NCI-H2107 (cell line): Measurements from ENCODE around the gene EHD4.

Experiments used
- DNase-seq: peaks from one replicate; lab custom pipeline; 2025; lab: John Stamatoyannopoulos, UW

The EHD4 gene

DNA sequence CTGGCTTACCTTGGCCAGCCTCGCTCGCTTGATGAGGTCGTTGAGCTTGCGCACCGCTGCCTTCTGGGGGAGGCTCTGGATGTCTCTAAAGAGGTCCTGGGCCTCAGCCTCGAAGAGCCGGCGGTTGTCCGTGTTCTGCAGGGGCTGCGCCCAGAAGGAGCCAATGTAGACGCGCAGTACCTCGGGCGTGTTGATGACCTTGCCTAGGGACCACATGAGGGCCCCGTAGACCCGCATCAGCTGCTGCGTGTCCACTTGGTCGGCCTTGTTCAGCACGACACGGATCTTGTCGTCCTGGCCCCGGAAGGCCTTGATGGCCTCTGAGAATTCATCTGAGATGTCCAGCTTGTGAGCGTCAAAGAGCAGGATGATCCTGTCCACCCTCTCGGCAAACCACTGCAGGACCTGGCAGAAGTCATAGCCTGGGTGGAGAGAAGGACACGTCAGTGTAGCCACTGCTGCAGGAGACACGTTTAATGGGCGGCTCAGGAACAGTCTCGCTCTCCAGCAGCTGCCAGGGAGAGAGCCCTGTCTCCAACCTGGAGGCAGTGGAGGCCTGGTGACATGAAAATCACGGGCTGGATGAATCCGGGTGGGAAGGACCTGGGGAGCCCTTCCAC, 53.0 kb downstream of the EHD4 start:
- no peak for DNase-seq

DNA sequence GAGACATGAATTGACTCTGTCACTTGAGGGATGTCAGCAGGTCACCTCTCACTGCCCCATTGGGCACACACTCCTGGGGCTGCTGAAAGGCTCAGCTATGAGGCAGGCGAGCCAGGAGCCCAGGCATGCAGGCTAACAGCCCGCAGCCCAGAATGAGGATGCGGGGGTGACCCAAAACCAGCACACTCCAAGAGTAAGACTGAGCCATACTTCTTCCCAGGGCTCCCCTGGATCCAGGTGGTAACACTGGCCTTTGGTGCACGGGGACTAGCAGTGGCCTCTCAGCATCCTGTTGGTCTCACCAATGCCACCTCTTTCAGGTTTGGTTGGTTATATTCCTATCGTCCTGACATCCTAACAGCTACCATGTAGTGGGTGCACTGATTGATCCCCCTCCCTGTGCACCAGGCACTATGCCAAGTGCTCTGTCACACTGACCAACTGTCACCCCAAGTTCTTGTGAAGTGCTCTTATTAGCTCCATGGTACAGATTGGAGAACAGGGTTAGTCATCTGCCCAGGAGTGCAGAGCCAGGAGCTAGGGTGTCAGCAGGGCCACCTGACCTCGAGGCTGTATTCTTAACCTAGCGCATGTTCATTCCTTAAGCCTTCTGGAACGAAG, 53.7 kb downstream of the EHD4 start:
- DNase-seq = no peak

DNA sequence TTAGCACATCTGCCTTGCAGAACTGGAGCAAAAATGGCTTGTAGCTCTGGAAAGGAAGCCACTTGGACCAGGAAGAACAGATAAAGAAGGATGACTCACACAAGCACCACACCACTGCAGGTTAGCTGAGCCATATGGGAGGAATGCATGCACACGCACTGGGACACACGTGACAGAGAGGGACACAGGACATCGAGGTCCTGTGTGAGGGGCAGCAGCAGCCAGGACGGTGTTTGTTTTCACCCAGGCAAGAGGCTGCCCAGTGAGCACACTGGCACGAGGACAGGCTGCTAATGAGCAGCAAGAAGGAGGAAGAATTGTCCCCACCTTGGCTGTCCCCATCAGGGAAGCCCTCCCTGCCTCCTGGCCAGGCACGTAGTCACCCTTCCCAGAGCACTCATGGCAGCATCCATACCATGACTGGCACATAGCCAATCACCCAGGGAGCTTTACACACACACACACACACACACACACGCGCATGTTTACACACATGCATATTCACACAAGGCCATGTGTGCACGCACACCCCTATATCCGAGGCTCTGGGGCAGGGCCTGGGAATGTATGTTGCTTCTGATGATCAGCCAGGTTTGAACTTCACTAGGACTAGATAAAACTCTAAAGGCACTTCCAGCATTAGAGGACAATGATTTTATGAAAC, 54.5 kb downstream of the EHD4 start:
- no peak for DNase-seq

DNA sequence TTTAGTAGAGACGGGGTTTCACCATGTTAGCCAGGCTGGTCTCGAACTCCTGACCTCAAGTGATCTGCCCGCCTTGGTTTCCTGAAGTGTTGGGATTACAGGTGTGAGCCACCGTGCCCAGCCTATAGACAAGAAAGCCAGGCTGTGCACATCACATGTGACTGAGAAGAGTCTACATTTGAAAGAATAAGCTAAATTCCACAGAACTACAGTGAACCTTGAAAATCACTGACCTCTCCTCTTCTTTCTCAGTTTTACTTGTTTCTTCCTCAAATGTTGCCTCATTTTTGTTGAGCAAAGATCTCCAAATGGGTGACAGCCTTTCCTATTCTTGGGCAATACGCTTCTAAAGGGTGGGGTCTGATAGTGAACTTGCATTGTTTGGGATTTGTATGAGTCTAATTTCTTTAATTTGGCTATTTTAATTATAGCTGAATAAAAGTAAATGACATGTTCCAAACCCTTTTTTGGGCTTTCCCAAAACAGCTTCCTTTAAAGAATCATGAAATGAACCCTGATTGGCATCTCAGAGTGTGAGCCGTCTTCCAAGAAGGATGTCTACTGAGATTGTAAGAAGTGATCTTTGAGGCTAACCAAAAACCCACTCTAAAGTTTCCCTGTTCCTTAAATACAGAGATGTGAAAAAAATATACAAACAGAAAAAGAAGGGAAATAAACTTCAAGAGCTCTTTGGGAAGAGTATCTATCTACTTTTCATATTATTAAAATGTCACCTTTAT, 56.9 kb downstream of the EHD4 start:
- no peak for DNase-seq

DNA sequence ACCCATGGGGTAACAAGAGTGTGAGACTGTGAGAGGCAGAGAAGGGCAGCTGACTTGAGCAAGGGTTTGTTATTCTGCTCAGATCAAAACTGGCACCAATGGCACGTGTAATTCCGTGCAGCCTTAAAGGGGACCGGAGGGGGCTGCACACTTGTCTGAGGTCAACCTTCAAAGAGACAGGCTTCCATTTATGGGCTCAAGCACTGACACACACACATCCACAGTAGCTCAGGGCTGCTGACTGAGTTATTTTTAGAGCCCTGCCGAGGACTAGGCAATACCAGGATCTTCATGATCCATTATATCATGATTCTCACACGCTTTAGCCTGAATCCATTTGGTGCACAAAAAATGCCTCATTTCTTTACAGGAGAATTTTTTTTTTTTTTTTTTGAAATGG, 57.9 kb downstream of the EHD4 start:
- no peak for DNase-seq

DNA sequence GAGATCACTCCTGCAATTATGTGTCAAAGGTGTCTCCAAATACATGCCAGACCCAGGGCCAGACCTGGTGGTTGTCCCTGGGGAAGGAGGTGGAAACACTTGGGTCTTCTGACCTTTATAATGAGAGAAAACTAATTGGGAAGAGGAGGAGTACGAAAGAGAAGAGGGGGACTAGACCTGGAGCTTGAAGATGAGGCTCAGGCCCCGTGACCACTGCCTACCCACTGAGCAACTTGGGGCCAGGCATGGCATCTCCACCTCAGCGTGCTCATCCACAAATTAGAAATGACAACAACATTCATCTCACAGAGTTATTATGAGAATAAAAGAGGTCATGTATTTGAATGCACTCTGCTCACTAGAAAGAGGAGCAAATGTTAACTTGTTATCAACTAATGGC, 59.1 kb downstream of the EHD4 start:
- no peak for DNase-seq

DNA sequence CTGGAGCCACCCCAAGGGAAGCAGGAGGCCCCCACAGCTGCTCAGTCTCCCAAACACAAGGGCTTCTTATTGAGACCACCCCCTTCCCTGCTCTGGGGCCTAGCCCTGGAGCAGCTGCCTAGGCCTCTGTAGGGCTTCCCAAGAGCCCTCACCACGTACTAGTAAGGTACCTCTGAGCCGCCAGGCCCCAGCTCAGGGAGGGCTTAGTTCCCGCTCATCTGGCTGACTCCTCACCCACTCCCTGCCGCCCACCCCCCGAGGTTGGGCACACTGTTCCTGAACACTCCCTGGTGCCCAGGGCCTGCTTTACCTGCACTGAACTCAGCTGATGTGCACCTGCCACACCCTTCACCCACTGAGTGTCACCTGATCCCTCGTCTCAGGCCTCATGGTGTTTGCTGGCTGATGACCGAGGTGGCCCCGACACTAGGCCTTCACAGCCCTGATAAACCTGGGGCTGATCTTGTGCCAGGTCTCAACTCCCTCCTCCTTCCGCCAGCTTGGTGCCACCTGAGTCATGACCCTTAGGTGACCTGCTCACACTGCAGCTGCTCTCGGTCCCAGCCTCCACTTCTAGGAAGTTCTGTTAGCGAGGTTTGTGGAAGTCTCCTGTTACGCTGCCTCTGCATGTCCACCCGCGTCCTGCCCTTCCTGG, 60.5 kb downstream of the EHD4 start:
- no peak for DNase-seq

DNA sequence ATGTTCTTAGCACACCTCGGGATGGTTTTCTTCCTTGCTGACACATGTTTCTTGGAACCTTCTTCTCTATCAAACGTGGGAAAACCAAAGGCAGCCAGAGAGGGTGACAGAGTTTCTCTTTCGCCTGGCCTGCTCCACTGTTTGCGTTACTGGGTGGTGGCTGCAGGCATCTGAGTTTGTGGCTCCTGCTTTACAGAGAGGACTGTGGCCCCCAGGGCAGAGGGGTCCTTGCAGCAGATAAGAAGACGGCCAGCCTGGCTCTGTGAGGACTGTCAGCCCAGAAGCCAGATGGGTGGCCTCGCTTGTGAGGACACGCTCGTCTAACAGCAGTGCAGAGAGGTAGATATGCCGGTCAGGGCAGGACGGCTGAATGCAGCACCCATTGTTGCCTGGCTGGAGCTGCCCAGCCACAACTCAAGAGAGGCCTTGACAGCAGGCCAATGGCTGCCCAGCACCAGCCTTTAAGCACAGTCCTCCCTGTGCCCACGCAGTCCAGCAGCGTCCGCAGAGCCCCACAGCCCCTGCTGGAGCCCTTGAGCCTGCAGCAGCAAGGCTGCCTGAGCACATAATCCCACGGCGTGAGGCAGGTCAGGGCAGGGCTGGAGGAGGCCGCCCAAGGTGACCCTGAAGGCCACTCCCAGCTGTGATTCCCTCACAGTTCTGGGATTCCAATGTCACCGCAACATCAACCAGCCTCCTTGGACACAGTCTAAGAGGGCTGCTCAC, 63.5 kb downstream of the EHD4 start:
- DNase-seq = no peak

DNA sequence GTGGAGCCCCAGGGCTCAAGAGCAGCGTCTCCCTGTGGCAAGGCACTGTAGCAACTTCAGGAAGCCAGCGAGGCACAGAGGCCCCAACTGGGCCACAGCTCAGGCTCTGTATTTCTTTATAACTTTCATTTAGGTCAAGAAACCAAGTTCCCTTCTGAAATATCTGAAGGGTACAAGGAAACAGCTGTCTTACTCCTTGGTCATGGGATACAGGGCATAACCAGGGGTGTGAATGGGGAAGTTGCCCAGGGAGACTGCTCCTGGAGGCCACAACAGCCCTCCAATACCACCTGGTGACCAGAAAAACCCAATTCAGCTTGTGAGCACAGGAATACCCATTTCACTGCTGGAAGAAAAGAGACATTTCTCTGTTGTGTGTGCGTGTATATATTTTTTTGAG, 65.2 kb downstream of the EHD4 start:
- no peak for DNase-seq

DNA sequence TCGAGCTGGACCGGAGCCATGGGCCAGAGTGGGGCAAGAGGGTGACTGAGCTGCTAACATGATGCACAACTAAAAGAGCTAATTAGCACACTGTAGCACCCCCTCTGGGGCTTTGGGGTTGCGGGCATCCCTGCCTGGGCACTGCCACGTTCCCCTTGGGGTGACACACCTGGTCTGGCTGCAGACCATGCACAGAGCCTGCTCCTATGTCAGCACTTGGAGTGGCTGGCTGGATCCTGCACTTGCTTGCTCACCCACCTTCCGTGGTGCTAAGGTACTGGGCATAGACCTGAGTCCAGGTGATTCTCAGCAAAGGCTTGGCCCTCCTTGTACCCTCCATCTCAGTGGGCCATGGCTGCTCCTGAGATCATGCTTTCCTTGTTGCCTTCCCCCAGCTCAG, 65.7 kb downstream of the EHD4 start:
- DNase-seq = no peak

DNA sequence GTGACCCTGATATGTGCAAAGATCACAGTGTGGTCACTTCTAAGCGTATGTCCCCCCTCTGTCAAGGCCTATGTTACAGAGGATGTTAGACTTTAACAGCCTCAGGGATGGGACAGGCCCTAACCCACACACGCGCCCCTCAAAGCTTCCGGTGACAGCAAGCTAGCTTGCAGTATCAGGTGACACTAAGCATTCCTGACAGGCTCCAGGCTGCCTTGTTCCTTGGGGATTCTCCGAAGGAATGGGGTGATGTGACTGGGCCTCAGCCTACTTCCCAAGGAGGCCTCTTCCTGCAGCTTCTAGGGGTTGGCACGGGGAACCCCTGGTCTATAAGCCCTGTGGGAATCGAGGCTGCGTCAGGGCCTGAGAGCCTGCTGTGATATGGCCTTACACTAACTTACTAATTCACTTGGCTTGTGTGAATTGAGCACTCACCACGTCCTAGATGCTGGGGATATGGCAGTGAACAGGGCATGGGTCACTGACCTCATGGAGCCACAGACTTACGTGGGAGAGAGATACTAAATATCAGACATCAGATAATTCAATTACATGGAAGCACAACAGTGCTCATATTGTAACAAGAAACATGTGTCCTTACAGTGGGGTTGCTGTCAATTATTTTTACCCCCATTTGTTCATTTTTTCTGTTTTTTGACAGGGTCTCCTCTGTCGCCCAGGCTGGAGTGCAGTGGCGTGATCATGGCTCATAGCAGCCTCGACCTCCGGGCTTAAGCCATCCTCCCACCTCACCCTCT, 67.1 kb downstream of the EHD4 start:
- no peak for DNase-seq

DNA sequence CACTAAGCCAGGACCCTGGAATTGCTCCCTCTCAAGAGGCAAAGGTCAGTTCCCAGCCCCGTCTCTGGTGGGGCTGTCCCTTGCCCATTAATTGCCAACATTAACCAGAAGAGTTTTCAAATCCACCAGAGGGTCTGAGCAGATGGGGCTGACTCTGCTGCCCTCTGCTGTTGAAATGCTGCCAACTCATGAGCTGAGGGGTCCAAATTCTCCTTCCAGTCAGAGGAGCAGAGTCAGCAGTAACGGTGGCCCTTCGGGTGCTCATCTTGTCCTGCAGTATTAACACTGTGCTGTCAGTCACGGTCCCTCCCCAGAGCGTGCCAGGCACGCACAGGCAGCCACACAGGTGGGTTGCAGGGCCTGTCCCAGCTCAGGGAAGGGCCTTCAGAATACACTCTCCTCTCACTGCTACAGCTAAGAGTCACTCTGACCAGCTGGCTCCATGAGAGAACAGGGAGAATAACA, 67.8 kb downstream of the EHD4 start:
- DNase-seq = peak; percentile 9

DNA sequence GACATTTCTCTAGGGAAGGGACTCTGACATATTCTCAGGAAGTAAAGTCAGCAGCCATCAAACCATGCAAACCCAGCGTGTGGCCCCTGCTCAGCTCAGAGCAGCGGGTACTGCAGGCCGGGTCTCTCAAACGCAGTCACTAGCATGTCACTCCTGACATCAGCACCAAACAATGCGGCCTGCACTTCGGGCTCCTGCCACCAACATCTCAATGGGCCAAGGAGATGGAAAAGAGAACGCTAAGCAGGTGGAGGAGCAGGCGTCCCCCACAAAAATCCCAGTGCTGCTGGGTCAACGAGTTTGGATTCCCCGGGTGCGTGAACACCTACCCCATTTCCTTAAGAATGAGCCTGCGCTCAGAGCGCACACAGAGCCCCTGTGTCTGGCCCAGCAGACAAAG, 68.6 kb downstream of the EHD4 start:
- DNase-seq = no peak

DNA sequence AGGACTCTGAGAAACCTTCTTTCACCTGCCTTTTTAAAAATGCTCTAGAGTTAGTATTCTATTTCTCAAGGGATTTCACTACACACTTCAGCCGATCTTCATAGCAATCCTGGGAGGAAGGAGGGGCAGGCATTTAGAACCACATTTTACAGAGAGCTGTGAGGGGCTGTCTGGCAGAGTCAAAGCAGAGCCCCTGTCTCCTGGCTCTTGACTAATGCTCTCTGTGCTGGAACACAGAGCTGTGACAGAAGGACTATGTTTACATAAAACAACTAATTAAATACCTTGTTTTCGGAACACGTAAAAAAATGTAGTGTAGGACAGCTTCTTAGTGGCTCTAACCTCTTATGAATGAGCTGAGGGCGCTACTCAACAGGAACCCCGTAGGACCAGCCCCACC, 70.9 kb downstream of the EHD4 start:
- no peak for DNase-seq

DNA sequence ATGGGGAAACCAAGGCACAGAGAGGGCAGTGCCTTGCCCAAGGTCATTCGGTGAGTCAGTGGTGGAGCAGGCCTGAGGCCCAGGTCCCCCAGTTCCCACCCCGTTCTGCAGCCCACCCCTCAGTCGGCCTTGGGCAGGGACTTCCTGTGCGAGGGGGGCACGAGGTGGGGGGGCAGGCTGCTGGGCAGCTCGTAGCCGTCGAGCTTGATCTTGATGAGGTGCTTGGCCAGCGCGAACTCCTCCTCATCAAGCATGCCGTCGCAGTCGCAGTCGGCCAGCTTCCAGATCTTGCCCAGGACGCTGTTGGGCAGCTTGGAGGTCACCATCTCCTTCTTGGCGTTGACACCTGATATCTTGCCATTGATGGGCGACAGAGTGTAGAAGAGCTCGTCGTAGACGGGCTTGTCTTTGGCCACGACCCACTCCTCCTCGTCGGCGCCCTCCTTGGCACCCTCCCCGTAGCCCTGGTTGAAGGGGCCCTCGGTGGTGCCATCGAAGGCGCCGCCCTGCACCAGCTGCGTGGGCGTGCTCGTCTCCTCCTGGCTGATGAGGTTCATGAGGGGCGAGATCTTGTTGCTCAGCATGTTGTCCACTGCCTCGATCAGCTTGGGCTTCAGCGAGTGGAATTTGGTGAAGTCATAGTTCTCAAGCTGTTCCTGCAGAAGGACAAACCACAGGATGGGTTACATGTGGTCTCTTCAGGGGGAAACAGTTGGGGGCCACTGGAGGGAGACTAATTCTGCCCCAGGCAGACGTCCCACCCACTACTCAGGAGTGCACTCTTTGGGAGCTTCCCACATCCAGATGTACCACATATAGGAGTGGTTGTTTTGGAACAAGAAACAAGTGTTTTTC, 71.6 kb downstream of the EHD4 start:
- no peak for DNase-seq

DNA sequence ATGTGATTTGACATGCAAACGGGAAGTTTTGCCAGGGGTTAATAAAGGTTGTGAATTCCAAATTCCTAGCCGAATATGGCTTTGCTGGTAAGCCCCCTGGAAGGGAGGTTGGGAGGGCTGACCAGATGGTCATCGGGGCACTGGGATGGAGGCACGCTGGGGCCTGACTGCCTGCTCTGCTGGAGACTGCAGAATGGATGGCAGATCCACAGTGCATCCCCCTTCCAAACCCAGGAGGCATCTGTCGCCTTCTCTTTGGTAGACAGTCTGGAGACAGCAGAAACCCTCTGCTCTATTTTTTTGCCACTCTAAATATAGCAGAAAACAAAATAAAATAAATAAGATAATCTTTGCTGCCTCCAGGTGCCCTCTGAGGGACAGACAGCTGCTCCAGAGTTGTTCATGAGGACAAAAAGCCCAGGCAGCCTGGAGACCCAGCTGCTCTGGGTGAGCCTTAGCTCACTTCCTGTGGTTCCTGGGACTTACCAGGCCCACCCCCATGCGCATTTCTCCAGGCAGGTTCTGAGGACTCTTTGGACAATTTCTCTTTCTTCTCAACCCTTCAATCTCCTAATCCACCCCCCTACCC, 72.4 kb downstream of the EHD4 start:
- no peak for DNase-seq

DNA sequence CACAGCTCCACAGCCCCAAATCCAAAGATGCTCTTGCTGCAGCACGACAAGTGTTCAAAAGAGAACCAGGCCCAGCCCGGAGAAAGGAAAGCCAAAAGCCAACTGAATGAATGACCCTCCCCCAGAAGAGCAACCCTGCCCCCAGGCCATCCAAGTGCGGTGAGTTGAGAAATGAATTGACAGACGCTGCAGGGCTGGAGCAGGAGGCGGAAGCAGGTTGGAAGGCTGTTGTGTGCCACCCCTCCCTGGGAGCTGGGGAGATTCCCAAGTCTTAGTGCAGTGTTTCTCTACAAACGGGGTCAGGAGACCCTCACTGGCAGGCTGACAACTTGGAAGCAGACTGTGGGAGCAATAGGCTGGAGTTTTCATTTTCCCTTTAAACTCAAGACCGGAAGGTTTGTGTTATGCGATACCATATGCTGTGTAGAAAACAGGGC, 75.0 kb downstream of the EHD4 start:
- DNase-seq = no peak

DNA sequence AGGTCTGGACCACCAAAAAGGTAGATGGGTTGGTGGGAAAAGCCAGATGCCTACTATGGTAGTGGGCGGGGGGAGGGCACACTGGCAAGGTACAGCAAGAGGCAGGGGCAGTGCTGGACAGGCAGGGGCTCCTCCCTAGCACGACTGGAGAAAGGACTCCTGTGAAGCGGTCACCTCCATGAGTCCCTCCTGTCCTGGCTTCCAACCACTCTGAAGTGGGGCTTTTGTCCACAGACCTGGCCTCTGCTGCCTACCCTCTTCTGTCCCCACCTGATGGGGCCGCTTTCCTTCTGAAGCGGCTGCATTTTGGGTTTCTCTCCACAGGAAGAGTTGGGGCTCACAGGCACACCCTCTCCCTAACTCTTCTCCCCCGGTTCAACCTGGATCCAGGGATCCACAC, 75.8 kb downstream of the EHD4 start:
- no peak for DNase-seq

DNA sequence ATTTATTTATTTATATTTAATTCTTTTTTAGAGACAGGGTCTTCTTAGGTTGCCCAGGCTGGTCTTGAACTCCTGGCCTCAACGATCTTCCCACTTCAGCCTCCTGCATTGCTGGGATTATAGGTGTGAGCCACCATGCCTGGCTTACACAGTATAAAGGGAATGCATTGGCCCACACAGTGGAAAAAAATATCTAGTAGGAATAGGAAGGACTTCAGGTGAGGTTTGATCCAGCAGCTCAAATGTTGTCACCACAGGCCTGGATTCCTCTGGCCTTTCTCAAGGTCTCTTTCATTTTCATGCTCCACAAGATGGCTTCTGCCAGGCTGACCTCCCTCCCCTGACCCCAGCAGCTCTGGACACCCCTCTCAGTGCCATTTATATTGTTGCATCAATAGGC, 76.4 kb downstream of the EHD4 start:
- no peak for DNase-seq

DNA sequence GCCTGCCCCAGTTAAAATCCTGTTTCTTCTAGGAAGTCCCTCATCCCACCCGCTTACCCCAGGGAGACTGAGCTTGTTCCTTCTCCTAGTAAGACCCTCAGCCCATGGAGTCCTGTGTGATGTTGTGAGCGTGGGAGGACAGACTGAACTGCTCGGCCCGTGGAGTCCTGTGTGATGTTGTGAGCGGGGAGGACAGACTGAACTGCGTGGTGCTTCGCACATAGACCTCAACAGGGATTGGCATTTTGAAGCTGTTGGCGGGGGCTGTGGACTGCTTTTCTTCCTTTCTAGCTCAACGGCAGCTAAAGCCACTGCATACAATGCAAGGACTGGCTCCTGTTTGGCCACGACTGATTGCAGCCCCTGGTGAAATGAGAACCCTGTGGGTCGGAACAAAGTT, 76.9 kb downstream of the EHD4 start:
- DNase-seq = no peak
